PC-9 (cell line): ENCODE results near the gene ARFGEF3. TPM values are rescaled to one million over a fixed set of nuclear protein-coding genes. Genes with fewer than 3 reads are reported as not detected.

Experiments used
- BruUV-seq: library from RNA; stranded (reverse); fragments of 400-500 nt; replicated peaks from 2 replicates; lab custom pipeline; 2021; lab: Mats Ljungman, UMichigan
- CTCF ChIA-PET: fragments of 300-600 bp; sonication (Branson Sonifier 250); formaldehyde crosslinking; loops from one replicate; lab custom pipeline; 2022; ENCODE audit warnings: antibody characterized with exemption; lab: Charles Lee
- POLR2A ChIA-PET: fragments of 300-600 bp; sonication (Branson Sonifier 250); formaldehyde crosslinking; loops from one replicate; lab custom pipeline; 2022; ENCODE audit warnings: antibody characterized with exemption; ENCODE audit not compliant: unreplicated experiment; lab: Charles Lee
- DNase-seq, 2 experiments: peaks; one replicate each; pipeline versions ENCODE4 v3.0.0 to v3.0.0-alpha.2; 2015 to 2022; ENCODE audit warnings: mixed read lengths in 1 of 2
- H2AFZ ChIP-seq: fragments of 200-600 bp; sonication (generic); 2 replicates; pipeline ENCODE4 v1.8.1; 2017; ENCODE audit warnings: antibody characterized with exemption
- H3F3A ChIP-seq: fragments of 200-600 bp; sonication (generic); 2 replicates; pipeline ENCODE4 v1.8.1; 2017; ENCODE audit warnings: antibody characterized with exemption, mild to moderate bottlenecking, low read depth; ENCODE audit not compliant: insufficient read depth
- H3K27ac ChIP-seq: fragments of 200-600 bp; sonication (generic); 2 replicates; pipeline ENCODE4 v1.6.1; 2016; ENCODE audit warnings: mixed run types
- H3K27me3 ChIP-seq: fragments of 200-600 bp; sonication (generic); 2 replicates; pipeline ENCODE4 v1.6.1; 2016; ENCODE audit warnings: low read depth, mixed run types; ENCODE audit not compliant: insufficient read depth
- H3K36me3 ChIP-seq: fragments of 200-600 bp; sonication (generic); 2 replicates; pipeline ENCODE4 v1.6.1; 2016; ENCODE audit warnings: low read depth, mixed run types
- H3K4me1 ChIP-seq: fragments of 200-600 bp; sonication (generic); replicated peaks from 2 replicates; pipeline ENCODE4 v1.6.1; 2016; ENCODE audit warnings: mixed run types; ENCODE audit not compliant: insufficient read depth
- H3K4me2 ChIP-seq: fragments of 200-600 bp; sonication (generic); 2 replicates; pipeline ENCODE4 v1.6.1; 2017; ENCODE audit warnings: mixed run types
- H3K4me3 ChIP-seq: fragments of 200-600 bp; sonication (generic); 2 replicates; pipeline ENCODE4 v1.6.1; 2016; ENCODE audit warnings: mixed run types
- H3K79me2 ChIP-seq: fragments of 200-600 bp; sonication (generic); 2 replicates; pipeline ENCODE4 v1.6.1; 2017; ENCODE audit warnings: low read depth, mixed run types
- H3K9me2 ChIP-seq: fragments of 200-600 bp; sonication (generic); 2 replicates; pipeline ENCODE4 v1.8.1; 2017; ENCODE audit warnings: mild to moderate bottlenecking; ENCODE audit not compliant: insufficient read depth
- H3K9me3 ChIP-seq: fragments of 200-600 bp; sonication (generic); 2 replicates; pipeline ENCODE4 v1.8.1; 2016; ENCODE audit warnings: low read depth; ENCODE audit not compliant: insufficient read depth
- H4K20me1 ChIP-seq: fragments of 200-600 bp; sonication (generic); 2 replicates; pipeline ENCODE4 v1.8.1; 2017; ENCODE audit not compliant: insufficient read depth
- CTCF ChIP-seq: fragments of 200-600 bp; sonication (generic); conservative IDR thresholded peaks from 2 replicates; pipeline ENCODE4 v1.6.1; 2017; ENCODE audit warnings: mixed run types, antibody characterized with exemption, mild to moderate bottlenecking, moderate library complexity
- EZH2 ChIP-seq: fragments of 200-600 bp; sonication (generic); IDR thresholded peaks from 2 replicates; pipeline ENCODE4 v1.8.0; 2017; ENCODE audit warnings: antibody characterized with exemption, low read depth
- intact Hi-C: fragments of 100-400 bp; cut with micrococcal nuclease; formaldehyde crosslinking; loops from one replicate; pipeline ENCODE4 v1.10.0; 2022; ENCODE audit not compliant: unreplicated experiment
- total RNA-seq: library from RNA; stranded (reverse); gene quantifications from 2 replicates; pipeline ENCODE4 v1.2.3, GENCODE V29; 2021

The ARFGEF3 gene
- total RNA-seq, 1 experiment from 2014 or later, result 9.9 TPM

- Histone ChIP-seq H3K79me2 (no peaks in the 10 kb centered on the region; the same call in 1 of the 2 replicates), H4K20me1 (no peaks in the 10 kb centered on the region), H3K27ac (no peak overlapping the region), H3K4me1 (peaks cover 12% of the 10 kb centered on the region), H3F3A (0 out of 2 replicates have a peak, but pooled peaks cover 8% of the 10 kb centered on the region), H3K9me3 (no peaks in the 10 kb centered on the region), H3K9me2 (no peaks in the 10 kb centered on the region), H3K36me3 (peaks cover 23% of the 10 kb centered on the region), H2AFZ (no peak overlapping the region), H3K4me2 (no peak overlapping the region), H3K4me3 (no peak overlapping the region), H3K27me3 (no peaks in the 10 kb centered on the region)
- no peak for TF ChIP-seq CTCF
- TF ChIP-seq EZH2, result no peak
- DNase-seq, result no peak
- POLR2A ChIA-PET, result interaction anchor here (0.6 kb wide), 1 partner anchor 8 kb away, joined by 3 read pairs; no protein-coding TSS in a partner anchor
- CTCF ChIA-PET, result interaction anchor here (0.5 kb wide), 1 partner anchor 496 kb away, joined by 5 read pairs; no protein-coding TSS in a partner anchor
- no TSS peak for BruUV-seq
- intact Hi-C loops, result no loop called here
Observed at GRCh38 chr6:138241934-138242333, 80.2 kb downstream of the ARFGEF3 start.

GRCh38 chr6:138242987-138243592 is 81.4 kb downstream of the ARFGEF3 start:
- Histone ChIP-seq H3K9me3 (no peaks in the 10 kb centered on the region), H2AFZ (no peak overlapping the region), H3K4me1 (peaks cover 12% of the 10 kb centered on the region), H3K27me3 (no peaks in the 10 kb centered on the region), H3K4me2 (no peak overlapping the region), H3K79me2 (no peaks in the 10 kb centered on the region), H3K4me3 (no peak overlapping the region), H3K27ac (no peak overlapping the region), H3K9me2 (no peaks in the 10 kb centered on the region), H3K36me3 (peaks cover 23% of the 10 kb centered on the region), H3F3A (0 out of 2 replicates have a peak, but pooled peaks cover 8% of the 10 kb centered on the region), H4K20me1 (no peaks in the 10 kb centered on the region)
- CTCF ChIA-PET, result no interaction called here
- POLR2A ChIA-PET, result no interaction called here
- no TSS peak for BruUV-seq
- peak in 1 of 2 experiments; percentile 58 for DNase-seq
- TF ChIP-seq EZH2, result no peak
- TF ChIP-seq CTCF, result no peak
- intact Hi-C loops, result no loop called here

- H3K79me2 ChIP-seq, result no peaks in the 10 kb centered on the region
- CTCF ChIA-PET, result interaction anchor here (0.6 kb wide), 1 partner anchor 140 kb away, joined by 3 read pairs; no protein-coding TSS in a partner anchor
- peaks cover 23% of the 10 kb centered on the region for H3K36me3 ChIP-seq
- no TSS peak for BruUV-seq
- no peak for DNase-seq
- no peak overlapping the region for H3K4me2 ChIP-seq
- H3K4me3 ChIP-seq, result no peak overlapping the region
- H3K9me3 ChIP-seq, result no peaks in the 10 kb centered on the region
- no peak overlapping the region for H2AFZ ChIP-seq
- intact Hi-C loops, result no loop called here
- 0 out of 2 replicates have a peak, but pooled peaks cover 8% of the 10 kb centered on the region for H3F3A ChIP-seq
- H3K4me1 ChIP-seq, result peaks cover 12% of the 10 kb centered on the region
- no peaks in the 10 kb centered on the region for H4K20me1 ChIP-seq
- TF ChIP-seq EZH2 (no peak), CTCF (no peak)
- no peaks in the 10 kb centered on the region for H3K9me2 ChIP-seq
- no peaks in the 10 kb centered on the region for H3K27me3 ChIP-seq
- no peak overlapping the region for H3K27ac ChIP-seq
- POLR2A ChIA-PET, result no interaction called here
Observed at GRCh38 chr6:138245751-138246150, 84.0 kb downstream of the ARFGEF3 start.
